Keratinocyte (primary cell): Measurements from ENCODE around the gene FOXE3. TPM values are rescaled to one million over a fixed set of nuclear protein-coding genes. Genes with fewer than 3 reads are reported as not detected.
"Not testable (repeated sequence)": the region's sequence is repeated elsewhere in the genome, so short reads cannot be mapped to it uniquely, and the experiment has no call there.

Experiments
- DNase-seq: peaks from one replicate; pipeline ENCODE4 v3.0.0-alpha.2; 2011; ENCODE audit warnings: low read depth, missing footprints, low spot score
- FAIRE-seq: peaks from 2 replicates; lab custom pipeline; 2011; peaks lifted over from hg19 to GRCh38; lab: Jason Lieb, UNC
- H2AFZ ChIP-seq: 2 replicates; pipeline ENCODE4 v1.6.0; 2012; ENCODE audit warnings: low read length, control low read depth, inconsistent platforms; ENCODE audit not compliant: control insufficient read depth
- H3K27ac ChIP-seq: 2 replicates; pipeline ENCODE4 v1.5.1; 2011; ENCODE audit warnings: low read length; ENCODE audit not compliant: control insufficient read depth, insufficient read depth
- H3K27me3 ChIP-seq: 3 replicates; pipeline ENCODE4 v1.6.0; 2011; ENCODE audit warnings: low read length; ENCODE audit not compliant: control insufficient read depth, insufficient read depth; ENCODE audit errors: extremely low read depth
- H3K36me3 ChIP-seq, 2 experiments: 2 replicates in 1 of 2; 3 replicates in 1 of 2; pipeline ENCODE4 v1.5.1; 2011; ENCODE audit warnings: low read length in 2 of 2, mild to moderate bottlenecking in 1 of 2; ENCODE audit not compliant: control insufficient read depth in 2 of 2, insufficient read depth in 2 of 2; ENCODE audit errors: extremely low read depth in 1 of 2
- H3K4me1 ChIP-seq: 3 replicates; pipeline ENCODE4 v1.5.1; 2011; ENCODE audit warnings: low read length; ENCODE audit not compliant: control insufficient read depth, insufficient read depth; ENCODE audit errors: extremely low read depth
- H3K4me2 ChIP-seq: 3 replicates; pipeline ENCODE4 v1.6.0; 2011; ENCODE audit warnings: low read depth, low read length; ENCODE audit not compliant: control insufficient read depth, insufficient read depth; ENCODE audit errors: extremely low read depth
- H3K4me3 ChIP-seq, 3 experiments: fragments of 200-600 bp in 1 of 3; sonication (generic) in 1 of 3; 2 replicates in 2 of 3; 3 replicates in 1 of 3; pipeline ENCODE4 v1.5.1; 2011 to 2016; ENCODE audit warnings: low read length in 3 of 3, mild to moderate bottlenecking in 3 of 3, control low read depth in 2 of 3, inconsistent platforms in 1 of 3, low read depth in 1 of 3, mixed read lengths in 1 of 3, mixed run types in 1 of 3, moderate library complexity in 1 of 3; ENCODE audit not compliant: control insufficient read depth in 2 of 3, insufficient read depth in 2 of 3; ENCODE audit errors: extremely low read depth in 1 of 3
- H3K79me2 ChIP-seq: 2 replicates; pipeline ENCODE4 v1.6.0; 2012; ENCODE audit warnings: low read length; ENCODE audit not compliant: control insufficient read depth, insufficient read depth
- H3K9ac ChIP-seq: 3 replicates; pipeline ENCODE4 v1.6.0; 2011; ENCODE audit warnings: low read length; ENCODE audit not compliant: control insufficient read depth, insufficient read depth; ENCODE audit errors: extremely low read depth
- H3K9me1 ChIP-seq: 3 replicates; pipeline ENCODE4 v1.6.0; 2011; ENCODE audit warnings: low read length; ENCODE audit not compliant: control insufficient read depth, insufficient read depth; ENCODE audit errors: extremely low read depth
- H3K9me3 ChIP-seq: 2 replicates; pipeline ENCODE4 v1.5.1; 2012; ENCODE audit warnings: low read depth, low read length; ENCODE audit not compliant: control insufficient read depth
- H4K20me1 ChIP-seq: 3 replicates; pipeline ENCODE4 v1.6.0; 2011; ENCODE audit warnings: low read length; ENCODE audit not compliant: control insufficient read depth, insufficient read depth; ENCODE audit errors: extremely low read depth
- CTCF ChIP-seq, 3 experiments: IDR thresholded peaks in 1 of 3; conservative IDR thresholded peaks in 1 of 3; optimal IDR thresholded peaks in 1 of 3; 2 replicates in 2 of 3; 3 replicates in 1 of 3; pipeline versions ENCODE3 to v1.5.1; 2011; ENCODE audit warnings: low read length in 3 of 3, mild to moderate bottlenecking in 3 of 3, moderate library complexity in 2 of 3, control low read depth in 1 of 3, inconsistent platforms in 1 of 3; ENCODE audit not compliant: insufficient read depth in 2 of 3; ENCODE audit errors: extremely low read depth in 1 of 3
- EZH2 ChIP-seq: IDR thresholded peaks from one replicate; pipeline ENCODE4 v1.6.1; 2012; ENCODE audit warnings: inconsistent platforms, mild to moderate bottlenecking, low read length, moderate library complexity
- dilution Hi-C: fragments of 300-500 bp; cut with MboI; formaldehyde crosslinking; loops from one replicate; pipeline ENCODE4 v1.7.0; 2020; ENCODE audit warnings: low sequenced_read_pairs; ENCODE audit not compliant: extremely low pct_ligation_motif_present
- polyA plus RNA-seq, 5 experiments: library from polyadenylated mRNA; depleted of rRNA in 3 of 5; stranded (reverse) in 3 of 5; stranded (forward) in 1 of 5; unstranded in 1 of 5; fragments of >200 nt; gene quantifications; 1 replicate in 1 of 5; 2 replicates in 3 of 5; 3 replicates in 1 of 5; pipeline versions ENCODE4 v1.2.1 to v1.2.3, GENCODE V29; 2011 to 2012; ENCODE audit warnings: missing spikeins in 2 of 5, low read depth in 1 of 5, low replicate concordance in 1 of 5

Gene FOXE3
- polyA plus RNA-seq, 1 donor (not counting 4 experiments of a cell fraction or from before 2014, with no cell fraction given), result not detected

GRCh38 chr1:47456250-47456649, 40.2 kb downstream of the FOXE3 start:
- DNase-seq, result no peak
- no peak overlapping the region for H2AFZ ChIP-seq
- no peaks in the 10 kb centered on the region for H3K4me1 ChIP-seq
- no peaks in the 10 kb centered on the region for H4K20me1 ChIP-seq
- no peak for TF ChIP-seq CTCF (optimal IDR thresholded peaks at IDR 0.05 in 1 of 3, IDR thresholded peaks at IDR 0.05 in 1 of 3, conservative IDR thresholded peaks at IDR 0.05 in 1 of 3; ENCODE audit: extremely low read depth in 1 of 3, insufficient read depth in 2 of 3, low read length in 3 of 3)
- no peak for TF ChIP-seq EZH2
- H3K9me1 ChIP-seq, result no peaks in the 10 kb centered on the region
- no peak for FAIRE-seq
- no peak overlapping the region for H3K4me3 ChIP-seq
- no peaks in the 10 kb centered on the region for H3K36me3 ChIP-seq
- no peak overlapping the region for H3K4me2 ChIP-seq
- H3K27me3 ChIP-seq, result peaks cover 10% of the 10 kb centered on the region
- H3K27ac ChIP-seq, result no peak overlapping the region
- no peaks in the 10 kb centered on the region for H3K79me2 ChIP-seq
- no peaks in the 10 kb centered on the region for H3K9me3 ChIP-seq
- dilution Hi-C loops, result no loop called here
- H3K9ac ChIP-seq, result no peak overlapping the region

- H3K27ac ChIP-seq, H3K4me1 ChIP-seq, H2AFZ ChIP-seq, dilution Hi-C loops, H4K20me1 ChIP-seq, FAIRE-seq, DNase-seq, H3K4me2 ChIP-seq, H3K27me3 ChIP-seq, H3K9ac ChIP-seq, H3K4me3 ChIP-seq, H3K79me2 ChIP-seq, H3K9me3 ChIP-seq, H3K9me1 ChIP-seq, H3K36me3 ChIP-seq: not testable (repeated sequence)
These were observed 41.5 kb downstream of the FOXE3 start for GRCh38 chr1:47457547-47457946.

GRCh38 chr1:47459253-47459788, 43.2 kb downstream of the FOXE3 start:
- H3K9ac ChIP-seq, result no peak overlapping the region
- H3K4me3 ChIP-seq, result no peak overlapping the region
- FAIRE-seq (no peak), DNase-seq (no peak)
- H3K4me1 ChIP-seq, result no peaks in the 10 kb centered on the region
- TF ChIP-seq CTCF (optimal IDR thresholded peaks at IDR 0.05 in 1 of 3, IDR thresholded peaks at IDR 0.05 in 1 of 3, conservative IDR thresholded peaks at IDR 0.05 in 1 of 3; ENCODE audit: extremely low read depth in 1 of 3, insufficient read depth in 2 of 3, low read length in 3 of 3), result no peak
- no peak for TF ChIP-seq EZH2
- peaks cover 9% of the 10 kb centered on the region for H3K27me3 ChIP-seq
- no peak overlapping the region for H3K27ac ChIP-seq
- dilution Hi-C loops, result no loop called here
- no peaks in the 10 kb centered on the region for H3K9me1 ChIP-seq
- no peaks in the 10 kb centered on the region for H3K36me3 ChIP-seq
- H2AFZ ChIP-seq, result no peak overlapping the region
- no peaks in the 10 kb centered on the region for H4K20me1 ChIP-seq
- no peak overlapping the region for H3K4me2 ChIP-seq
- no peaks in the 10 kb centered on the region for H3K9me3 ChIP-seq
- no peaks in the 10 kb centered on the region for H3K79me2 ChIP-seq
